Naive thymus-derived CD4-positive, alpha-beta T cell (primary cell): ENCODE results near the gene HELZ. TPM values are rescaled to one million over a fixed set of nuclear protein-coding genes. Genes with fewer than 3 reads are reported as not detected.

Experiments used
- ATAC-seq: fragments of 150-1000 bp; cut with Tn5 transposase; 2 replicates; pipeline ENCODE4 v1.10.0; 2021; ENCODE audit warnings: mild to moderate bottlenecking, moderate library complexity
- CTCF ChIA-PET: fragments of 350-600 bp; sonication (Branson Sonifier 250); formaldehyde crosslinking; loops from one replicate; lab custom pipeline; 2021; ENCODE audit warnings: antibody characterized with exemption; lab: Charles Lee
- POLR2A ChIA-PET: fragments of 350-600 bp; sonication (Branson Sonifier 250); formaldehyde crosslinking; loops from one replicate; lab custom pipeline; 2021; ENCODE audit warnings: antibody characterized with exemption, inconsistent platforms; lab: Charles Lee
- DNase-seq, 9 donors: peaks; one replicate each; pipeline versions ENCODE4 v3.0.0 to v3.0.0-alpha.2; 2020 to 2022; ENCODE audit warnings: mixed read lengths in 1 of 9
- H3K27ac ChIP-seq: one replicate; pipeline ENCODE4 v1.7.0; 2013; ENCODE audit warnings: mild to moderate bottlenecking, low read depth, low read length, moderate library complexity
- H3K27me3 ChIP-seq, 2 donors: one replicate each; pipeline ENCODE4 v1.7.0; 2013; ENCODE audit warnings: low read length in 2 of 2, mild to moderate bottlenecking in 2 of 2, moderate library complexity in 2 of 2; ENCODE audit not compliant: control insufficient read depth in 2 of 2, insufficient read depth in 2 of 2
- H3K36me3 ChIP-seq, 3 experiments: 1 replicate in 2 of 3; 2 replicates in 1 of 3; pipeline ENCODE4 v1.7.0; 2013; ENCODE audit warnings: low read length in 3 of 3, mild to moderate bottlenecking in 3 of 3, moderate library complexity in 1 of 3; ENCODE audit not compliant: insufficient read depth in 3 of 3, control insufficient read depth in 2 of 3
- H3K4me1 ChIP-seq, 2 donors: one replicate each; pipeline ENCODE4 v1.7.0; 2013; ENCODE audit warnings: low read length in 2 of 2, mild to moderate bottlenecking in 2 of 2, moderate library complexity in 1 of 2; ENCODE audit not compliant: control insufficient read depth in 2 of 2, insufficient read depth in 2 of 2
- H3K4me3 ChIP-seq: 2 replicates; pipeline ENCODE4 v1.7.0; 2013; ENCODE audit warnings: mild to moderate bottlenecking, low read length
- H3K9me3 ChIP-seq, 3 experiments: 1 replicate in 2 of 3; 2 replicates in 1 of 3; pipeline ENCODE4 v1.7.0; 2013; ENCODE audit warnings: low read length in 3 of 3; ENCODE audit not compliant: control insufficient read depth in 2 of 3
- H3K27ac Mint-ChIP-seq, 9 donors: one replicate each; pipeline ENCODE4 v1.8.0; 2020 to 2022; ENCODE audit warnings: mixed read lengths in 9 of 9, mild to moderate bottlenecking in 8 of 9, moderate library complexity in 5 of 9, inconsistent platforms in 2 of 9
- H3K27me3 Mint-ChIP-seq, 5 donors: one replicate each; pipeline ENCODE4 v1.8.0; 2021 to 2022; ENCODE audit warnings: mixed read lengths in 5 of 5, mild to moderate bottlenecking in 1 of 5
- H3K36me3 Mint-ChIP-seq, 5 donors: one replicate each; pipeline ENCODE4 v1.8.0; 2020 to 2022; ENCODE audit warnings: mixed read lengths in 5 of 5, mild to moderate bottlenecking in 3 of 5, inconsistent platforms in 1 of 5
- H3K4me1 Mint-ChIP-seq, 7 donors: one replicate each; pipeline ENCODE4 v1.8.0; 2020 to 2022; ENCODE audit warnings: mixed read lengths in 7 of 7, mild to moderate bottlenecking in 3 of 7, inconsistent platforms in 1 of 7
- H3K4me3 Mint-ChIP-seq, 10 donors: one replicate each; pipeline ENCODE4 v1.8.0; 2020 to 2022; ENCODE audit warnings: mild to moderate bottlenecking in 10 of 10, mixed read lengths in 10 of 10, moderate library complexity in 6 of 10, inconsistent platforms in 2 of 10
- H3K9me3 Mint-ChIP-seq, 11 donors: one replicate each; pipeline ENCODE4 v1.8.0; 2020 to 2022; ENCODE audit warnings: mixed read lengths in 11 of 11, mild to moderate bottlenecking in 4 of 11, inconsistent platforms in 1 of 11, moderate library complexity in 1 of 11
- intact Hi-C, 2 donors: fragments of 100-400 bp; cut with micrococcal nuclease; formaldehyde crosslinking; loops; one replicate each; pipeline ENCODE4 v1.15.1; 2023
- polyA plus RNA-seq, 2 donors: library from polyadenylated mRNA; unstranded; fragments of 300-500 nt; fragmentation: Illumina TruSeq; gene quantifications; one replicate each; pipeline ENCODE4 v1.2.3, GENCODE V29; 2021
- total RNA-seq, 6 experiments: library from RNA in 5 of 6; stranded (reverse) in 5 of 6; gene quantifications; 1 replicate in 5 of 6; 2 replicates in 1 of 6; pipeline ENCODE4 v1.2.3 and lab custom pipeline; 2021 to 2026

The HELZ gene
- total and polyA plus RNA-seq, 7 experiments from 2014 or later = 44.8 to 114 (median 83.2) TPM

DNA sequence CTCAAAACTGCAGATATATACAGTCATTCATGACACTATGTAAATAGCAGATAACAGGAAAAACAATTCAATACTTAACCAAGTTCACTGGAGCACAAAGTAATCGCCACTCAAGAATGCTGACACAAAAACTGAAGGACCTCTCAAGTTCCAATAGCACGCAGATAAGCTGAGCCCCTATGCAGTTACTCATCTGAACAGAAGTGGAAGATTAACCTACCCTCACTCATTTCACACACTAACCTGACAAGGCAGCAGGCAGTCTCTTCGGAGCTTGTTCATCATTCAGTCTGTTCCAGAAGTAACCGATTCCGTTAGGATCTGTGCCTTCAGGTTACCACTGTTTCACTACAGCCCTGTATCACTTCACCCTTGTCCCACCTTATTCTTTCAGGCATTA lies 6.0 kb downstream of the HELZ start:
- POLR2A ChIA-PET = no interaction called here
- Histone ChIP-seq H3K36me3 (peaks cover 3 to 29% (median 14%) of the 10 kb centered on the region in 3 experiments), H3K27me3 (no peaks in the 10 kb centered on the region), H3K9me3 (no peaks in the 10 kb centered on the region), H3K27ac (no peak overlapping the region), H3K4me3 (no peak overlapping the region), H3K4me1 (peaks cover 5 to 32% of the 10 kb centered on the region in 2 donors)
- no peaks in the 10 kb centered on the region for H3K27me3 Mint-ChIP-seq
- H3K4me1 Mint-ChIP-seq = peaks cover 51 to 72% (median 64%) of the 10 kb centered on the region in 7 donors
- peaks cover 11 to 40% (median 32%) of the 10 kb centered on the region in 5 donors for H3K36me3 Mint-ChIP-seq
- no peak for ATAC-seq
- H3K4me3 Mint-ChIP-seq = peak overlapping the region in 1 of 10 donors; percentile 12
- CTCF ChIA-PET = interaction anchor here (1.1 kb wide), 1 partner anchor 54 kb away, joined by 3 read pairs; no protein-coding TSS in a partner anchor
- H3K9me3 Mint-ChIP-seq = no peaks in the 10 kb centered on the region
- H3K27ac Mint-ChIP-seq = peak overlapping the region in 1 of 9 donors; percentile 10
- intact Hi-C loops = no loop called here
- no peak for DNase-seq

DNA sequence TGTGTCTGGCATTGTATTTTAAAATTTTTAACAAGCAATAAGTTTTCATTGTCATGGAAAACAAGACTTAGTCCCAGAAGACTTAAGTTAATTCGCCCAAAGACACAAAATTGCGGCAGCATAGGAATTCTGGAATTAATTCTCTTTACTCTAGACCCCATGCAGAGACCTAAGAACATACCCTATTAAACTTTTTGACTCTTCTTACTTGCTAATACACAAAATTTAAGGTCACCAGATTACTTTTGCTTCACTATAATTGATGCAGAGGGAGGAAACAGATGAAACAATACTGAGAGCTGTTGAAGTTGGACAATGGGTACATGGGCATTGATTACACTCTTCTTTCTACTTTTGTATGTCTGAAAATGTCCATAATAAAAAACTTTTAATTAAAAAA lies 12.6 kb downstream of the HELZ start:
- no peak overlapping the region for H3K4me3 Mint-ChIP-seq
- H3K4me1 ChIP-seq = peaks cover 0 to 4% of the 10 kb centered on the region in 2 donors
- H3K27ac ChIP-seq = no peak overlapping the region
- H3K27me3 Mint-ChIP-seq = no peaks in the 10 kb centered on the region
- H3K27ac Mint-ChIP-seq = no peak overlapping the region
- no peaks in the 10 kb centered on the region for H3K9me3 ChIP-seq
- peaks cover 19 to 61% (median 55%) of the 10 kb centered on the region in 7 donors for H3K4me1 Mint-ChIP-seq
- peaks cover 0 to 24% (median 0%) of the 10 kb centered on the region in 3 experiments for H3K36me3 ChIP-seq
- H3K36me3 Mint-ChIP-seq = peaks cover 5 to 54% (median 33%) of the 10 kb centered on the region in 5 donors
- no peaks in the 10 kb centered on the region for H3K9me3 Mint-ChIP-seq
- POLR2A ChIA-PET = interaction anchor here (0.8 kb wide), 1 partner anchor 514 kb away, joined by 4 read pairs; no protein-coding TSS in a partner anchor
- H3K27me3 ChIP-seq = no peaks in the 10 kb centered on the region
- CTCF ChIA-PET = no interaction called here
- ATAC-seq (no peak), DNase-seq (no peak)
- H3K4me3 ChIP-seq = no peak overlapping the region
- intact Hi-C loops = no loop called here

DNA sequence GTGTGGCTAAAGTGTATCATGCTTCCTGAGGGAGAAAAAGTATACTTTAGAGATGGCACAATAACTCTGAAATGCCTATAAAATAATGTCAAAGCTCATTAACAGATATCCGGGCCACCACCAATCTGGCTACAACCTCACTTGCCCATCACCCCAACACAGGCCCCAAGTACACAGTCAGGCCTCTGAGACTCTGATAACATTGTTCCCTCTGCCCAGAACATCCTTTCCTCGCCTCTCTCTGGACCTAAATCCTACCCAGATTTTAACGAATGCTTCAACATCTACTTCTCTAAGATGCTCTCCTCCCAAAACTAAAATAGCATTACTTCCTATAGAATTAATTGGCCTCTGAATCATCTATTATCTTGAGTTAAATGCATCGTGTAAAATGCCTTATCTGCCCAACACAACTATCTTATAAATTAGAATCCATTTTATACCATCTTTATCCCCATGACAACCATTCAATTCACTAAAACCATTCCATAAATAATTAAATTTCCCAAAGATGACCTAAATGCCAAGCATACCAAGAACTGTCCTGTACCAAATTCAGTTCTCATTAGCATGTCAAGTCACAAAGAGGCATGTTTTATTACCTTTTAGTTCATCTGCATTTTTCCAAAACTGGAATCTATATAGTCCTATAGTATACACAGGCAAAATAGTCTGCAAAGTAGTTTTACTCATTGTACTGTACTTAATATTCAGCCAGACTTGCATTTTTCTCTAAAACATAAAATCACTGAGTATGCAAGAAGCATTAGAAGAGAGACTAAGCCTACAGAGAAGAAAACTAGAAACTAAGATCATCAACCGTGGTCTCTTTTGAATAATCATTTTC lies 15.7 kb downstream of the HELZ start:
- peaks cover 6 to 48% (median 34%) of the 10 kb centered on the region in 5 donors for H3K36me3 Mint-ChIP-seq
- no peaks in the 10 kb centered on the region for H3K9me3 ChIP-seq
- no peak overlapping the region for H3K27ac ChIP-seq
- no peak overlapping the region for H3K4me3 ChIP-seq
- H3K4me1 ChIP-seq = peaks cover 0 to 6% of the 10 kb centered on the region in 2 donors
- ATAC-seq (no peak), DNase-seq (no peak)
- intact Hi-C loops = no loop called here
- H3K27me3 ChIP-seq = no peaks in the 10 kb centered on the region
- no peak overlapping the region for H3K4me3 Mint-ChIP-seq
- H3K36me3 ChIP-seq = peaks cover 0 to 5% (median 0%) of the 10 kb centered on the region in 3 experiments
- H3K4me1 Mint-ChIP-seq = peaks cover 21 to 70% (median 60%) of the 10 kb centered on the region in 7 donors
- ChIA-PET CTCF (interaction anchor here (0.7 to 0.8 kb wide), 2 partner anchors 8 to 801 kb away, joined by 3 read pairs; no protein-coding TSS in a partner anchor), POLR2A (no interaction called here)
- peak overlapping the region in 2 of 9 donors; percentile 19 to 48 for H3K27ac Mint-ChIP-seq
- H3K9me3 Mint-ChIP-seq = peaks cover 0 to 4% (median 0%) of the 10 kb centered on the region in 11 donors
- H3K27me3 Mint-ChIP-seq = no peaks in the 10 kb centered on the region

DNA sequence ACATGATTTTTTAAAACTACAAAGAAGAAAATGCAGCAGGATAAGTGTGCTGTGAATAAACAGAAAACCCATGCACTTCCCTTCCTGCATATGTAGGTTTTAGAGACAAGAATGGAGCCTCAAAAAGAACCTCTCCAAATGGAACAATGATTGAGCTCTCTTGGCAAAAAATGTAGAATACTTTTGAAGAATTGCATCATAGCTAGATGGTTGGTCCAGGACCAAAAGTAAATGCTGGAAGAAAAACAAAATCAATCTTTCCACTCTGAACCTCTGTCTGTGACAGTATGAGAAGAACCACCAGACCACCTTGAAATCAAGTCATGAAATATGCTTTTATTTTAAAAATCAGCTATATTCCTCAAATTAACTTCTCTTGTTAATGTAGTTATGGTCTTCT lies 17.5 kb downstream of the HELZ start:
- no peak overlapping the region for H3K27ac Mint-ChIP-seq
- intact Hi-C loops = no loop called here
- H3K4me3 Mint-ChIP-seq = peak overlapping the region in 1 of 10 donors; percentile 6
- no peaks in the 10 kb centered on the region for H3K27me3 Mint-ChIP-seq
- peaks cover 6 to 41% (median 28%) of the 10 kb centered on the region in 5 donors for H3K36me3 Mint-ChIP-seq
- POLR2A ChIA-PET = no interaction called here
- H3K9me3 ChIP-seq = no peaks in the 10 kb centered on the region
- DNase-seq = no peak
- ATAC-seq = no peak
- H3K4me3 ChIP-seq = no peak overlapping the region
- CTCF ChIA-PET = no interaction called here
- H3K9me3 Mint-ChIP-seq = peaks cover 0 to 4% (median 0%) of the 10 kb centered on the region in 11 donors
- H3K4me1 ChIP-seq = peaks cover 0 to 6% of the 10 kb centered on the region in 2 donors
- H3K4me1 Mint-ChIP-seq = peaks cover 29 to 70% (median 60%) of the 10 kb centered on the region in 7 donors
- no peak overlapping the region for H3K27ac ChIP-seq
- no peaks in the 10 kb centered on the region for H3K36me3 ChIP-seq
- no peaks in the 10 kb centered on the region for H3K27me3 ChIP-seq

DNA sequence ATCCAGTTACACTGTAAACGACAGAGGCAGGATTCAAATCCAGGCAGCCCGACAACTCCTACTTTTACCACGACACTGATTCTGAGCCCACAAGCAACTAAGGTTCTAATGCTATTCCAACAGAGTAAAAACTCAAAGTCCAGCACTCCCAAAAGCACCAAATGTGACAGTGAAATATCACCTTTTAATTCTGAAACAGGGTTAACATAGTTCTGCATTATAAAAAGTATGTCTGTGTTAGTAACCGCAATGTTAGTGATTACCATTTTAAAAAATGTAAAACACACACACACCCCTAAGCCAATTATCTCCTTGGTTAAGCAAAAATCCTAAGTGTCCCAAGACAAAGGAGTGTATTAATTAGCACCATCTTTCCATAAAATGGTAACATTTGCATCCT lies 19.7 kb downstream of the HELZ start:
- intact Hi-C loops = loop anchor here in 1 of 2 donors (2.0 kb wide), 1 partner anchor 19 kb away; the partner anchor contains the start of gene HELZ
- no peaks in the 10 kb centered on the region for H3K9me3 ChIP-seq
- H3K9me3 Mint-ChIP-seq = peaks cover 0 to 4% (median 0%) of the 10 kb centered on the region in 11 donors
- no peak overlapping the region for H3K27ac Mint-ChIP-seq
- peaks cover 6 to 36% (median 24%) of the 10 kb centered on the region in 5 donors for H3K36me3 Mint-ChIP-seq
- no peak overlapping the region for H3K4me3 ChIP-seq
- ChIA-PET CTCF (no interaction called here), POLR2A (no interaction called here)
- H3K27me3 Mint-ChIP-seq = no peaks in the 10 kb centered on the region
- H3K4me3 Mint-ChIP-seq = no peak overlapping the region
- no peaks in the 10 kb centered on the region for H3K36me3 ChIP-seq
- H3K27me3 ChIP-seq = no peaks in the 10 kb centered on the region
- ATAC-seq (no peak), DNase-seq (no peak)
- peaks cover 0 to 10% of the 10 kb centered on the region in 2 donors for H3K4me1 ChIP-seq
- no peak overlapping the region for H3K27ac ChIP-seq
- peaks cover 32 to 73% (median 60%) of the 10 kb centered on the region in 7 donors for H3K4me1 Mint-ChIP-seq

GRCh38 chr17:67224736-67225135 lies 20.3 kb downstream of the HELZ start:
- POLR2A ChIA-PET = no interaction called here

More at GRCh38 chr17:67224736-67225135, 20.3 kb downstream of the HELZ start:
- peaks cover 35 to 78% (median 65%) of the 10 kb centered on the region in 7 donors for H3K4me1 Mint-ChIP-seq
- Histone ChIP-seq H3K27me3 (no peaks in the 10 kb centered on the region), H3K9me3 (no peaks in the 10 kb centered on the region), H3K4me1 (peaks cover 0 to 10% of the 10 kb centered on the region in 2 donors), H3K27ac (no peak overlapping the region), H3K36me3 (no peaks in the 10 kb centered on the region), H3K4me3 (no peak overlapping the region)
- no peak overlapping the region for H3K4me3 Mint-ChIP-seq
- CTCF ChIA-PET = interaction anchor here (0.6 kb wide), 1 partner anchor 34 kb away, joined by 7 read pairs; no protein-coding TSS in a partner anchor
- no peak for ATAC-seq
- H3K36me3 Mint-ChIP-seq = peaks cover 6 to 36% (median 24%) of the 10 kb centered on the region in 5 donors
- DNase-seq = no peak
- H3K27me3 Mint-ChIP-seq = no peaks in the 10 kb centered on the region
- H3K27ac Mint-ChIP-seq = no peak overlapping the region
- H3K9me3 Mint-ChIP-seq = peaks cover 0 to 4% (median 0%) of the 10 kb centered on the region in 11 donors
- intact Hi-C loops = loop anchor here in 1 of 2 donors (2.0 to 5.0 kb wide), 2 partner anchors 20 to 143 kb away; partner anchors contain the start of genes HELZ and PSMD12
